Spleen (tissue), 11 donors: Measurements from ENCODE around the gene NARS2. TPM values are rescaled to one million over a fixed set of nuclear protein-coding genes. Genes with fewer than 3 reads are reported as not detected.
A peak's percentile ranks its signal among the peaks of the same experiment; 100 is the strongest.

ENCODE experiments used
- DNase-seq: peaks from one replicate; pipeline ENCODE4 v3.0.0-alpha.2; 2020
- H3K27ac ChIP-seq, 8 donors: fragments of 200-600 bp; sonication (generic) in 7 of 8; 1 replicate in 4 of 8; 2 replicates in 4 of 8; pipeline versions ENCODE4 v1.5.0 to v1.8.0; 2016 to 2021; ENCODE audit warnings: inconsistent platforms in 4 of 8, mild to moderate bottlenecking in 4 of 8, moderate library complexity in 1 of 8
- H3K27me3 ChIP-seq, 7 donors: fragments of 200-600 bp; sonication (generic) in 6 of 7; replicated peaks in 1 of 7; 1 replicate in 4 of 7; 2 replicates in 3 of 7; pipeline versions ENCODE4 v1.5.0 to v1.8.0; 2016 to 2021; ENCODE audit warnings: inconsistent platforms in 3 of 7, mild to moderate bottlenecking in 1 of 7
- H3K36me3 ChIP-seq, 6 donors: fragments of 200-600 bp; sonication (generic) in 5 of 6; 1 replicate in 4 of 6; 2 replicates in 2 of 6; pipeline versions ENCODE4 v1.5.0 to v1.8.0; 2016 to 2021; ENCODE audit warnings: inconsistent platforms in 2 of 6
- H3K4me1 ChIP-seq, 6 donors: fragments of 200-600 bp; sonication (generic) in 5 of 6; 1 replicate in 3 of 6; 2 replicates in 3 of 6; pipeline versions ENCODE4 v1.5.0 to v1.8.0; 2016 to 2021; ENCODE audit warnings: inconsistent platforms in 3 of 6
- H3K4me3 ChIP-seq, 8 donors: fragments of 200-600 bp; sonication (generic) in 7 of 8; 1 replicate in 4 of 8; 2 replicates in 4 of 8; pipeline versions ENCODE4 v1.5.0 to v1.8.0; 2016 to 2021; ENCODE audit warnings: inconsistent platforms in 4 of 8, mild to moderate bottlenecking in 4 of 8, moderate library complexity in 2 of 8
- H3K9me3 ChIP-seq, 8 donors: fragments of 200-600 bp; sonication (generic) in 7 of 8; 1 replicate in 4 of 8; 2 replicates in 4 of 8; pipeline versions ENCODE4 v1.5.0 to v1.8.0; 2016 to 2021; ENCODE audit warnings: inconsistent platforms in 4 of 8
- CTCF ChIP-seq, 11 experiments: fragments of 200-600 bp in 7 of 11; fragments of 450-650 bp in 4 of 11; sonication (generic) in 4 of 11; IDR thresholded peaks in 8 of 11; conservative IDR thresholded peaks in 3 of 11; 1 replicate in 7 of 11; 2 replicates in 4 of 11; pipeline versions ENCODE4 v1.4.0 to v1.8.0; 2016 to 2021; ENCODE audit warnings: antibody characterized with exemption in 11 of 11, inconsistent platforms in 4 of 11, mild to moderate bottlenecking in 1 of 11
- POLR2A ChIP-seq, 3 donors: fragments of 450-650 bp; IDR thresholded peaks; one replicate each; pipeline ENCODE4 v1.5.1; 2017; ENCODE audit warnings: antibody characterized with exemption in 3 of 3, mild to moderate bottlenecking in 1 of 3
- POLR2AphosphoS5 ChIP-seq, 3 donors: sonication (generic); formaldehyde crosslinking; IDR thresholded peaks; one replicate each; pipeline ENCODE4 v1.5.1; 2017; ENCODE audit warnings: antibody characterized with exemption in 3 of 3
- WGBS, 5 donors: extraction: QIAGEN DNeasy Blood & Tissue Kit in 3 of 5; methylation state at CpG; one replicate each; pipeline versions ENCODE4 v1.1.5 to v1.1.7; 2013 to 2018; 5-methylcytosine and 5-hydroxymethylcytosine counted together
- intact Hi-C: fragments of 100-400 bp; cut with DNase I; formaldehyde crosslinking; loops from one replicate; pipeline ENCODE4 v1.15.0; 2023; ENCODE audit warnings: low total_unique reads
- polyA plus RNA-seq, 3 donors: library from polyadenylated mRNA; stranded (reverse); fragments of 200-250 nt; gene quantifications; one replicate each; pipeline ENCODE4 v1.2.1, GENCODE V29; 2013
- total RNA-seq, 7 donors: library from RNA; depleted of rRNA in 3 of 7; stranded (reverse); fragments of >200 nt in 3 of 7; fragmentation: NEBNext Ultra II Directional in 4 of 7; extraction: Animal tissue kit (Norgen Biotek cat#: 25700) in 4 of 7; gene quantifications; one replicate each; pipeline versions ENCODE4 v1.1.0 to v1.2.1, GENCODE V29; 2016 to 2021
- donor health status: healthy with polysubstance abuse.
- donor health status: DM: no; HTN: no; CAD: no; lungs with moderate emphysema.
- donor health status: DM: no; HTN: no; CAD: no.
- donor health status: Bipolar disorder and iron deficiency.
- donor health status: healthy.
- donor health status: DM: no; HTN: no; CAD: no.
- donor health status: DM: yes; HTN: yes; CAD: no.

Gene NARS2
- total and polyA plus RNA-seq, 10 donors, result 11.2 to 19.7 (median 14.6) TPM

- Histone ChIP-seq H3K27me3 (no peaks in the 10 kb centered on the region), H3K4me3 (peak overlapping the region in 1 of 8 donors; percentile 24), H3K36me3 (peaks cover 0 to 4% (median 0%) of the 10 kb centered on the region in 6 donors), H3K4me1 (peaks cover 4 to 74% (median 50%) of the 10 kb centered on the region in 6 donors), H3K9me3 (peaks cover 0 to 5% (median 2%) of the 10 kb centered on the region in 8 donors), H3K27ac (peak overlapping the region in 7 of 8 donors; percentile 13 to 100 (median 98))
- WGBS, 5 donors, result 46 to 60% (median 52%) methylated on average over 4 of the region's 4 CpGs
- DNase-seq, result no peak
- intact Hi-C loops, result loop anchor here (5.0 kb wide), 1 partner anchor 147 kb away; no protein-coding TSS in a partner anchor
- TF ChIP-seq POLR2A (IDR thresholded peaks at IDR 0.05) (no peak), CTCF (IDR thresholded peaks at IDR 0.05 in 8 of 11, conservative IDR thresholded peaks at IDR 0.05 in 3 of 11) (no peak), POLR2AphosphoS5 (IDR thresholded peaks at IDR 0.05) (no peak)
These were observed 159.3 kb downstream of the NARS2 start for GRCh38 chr11:78415338-78415737.

- Histone ChIP-seq H3K27ac (peak overlapping the region in 4 of 8 donors; percentile 98 to 100 (median 98)), H3K9me3 (peaks cover 0 to 14% (median 10%) of the 10 kb centered on the region in 8 donors), H3K4me1 (peaks cover 2 to 65% (median 42%) of the 10 kb centered on the region in 6 donors), H3K27me3 (no peaks in the 10 kb centered on the region), H3K4me3 (no peak overlapping the region), H3K36me3 (peaks cover 0 to 10% (median 0%) of the 10 kb centered on the region in 6 donors)
- intact Hi-C loops, result loop anchor here (5.0 kb wide), 1 partner anchor 148 kb away; no protein-coding TSS in a partner anchor
- peak in 8 of 11 experiments; percentile 28 to 68 (median 56) for TF ChIP-seq CTCF (IDR thresholded peaks at IDR 0.05 in 8 of 11, conservative IDR thresholded peaks at IDR 0.05 in 3 of 11)
- no peak for TF ChIP-seq POLR2A (IDR thresholded peaks at IDR 0.05)
- DNase-seq, result no peak
- 85 to 93% (median 90%) methylated on average over 14 of the region's 14 CpGs for WGBS, 5 donors
These were observed 160.2 kb downstream of the NARS2 start for GRCh38 chr11:78414321-78415051.

DNA sequence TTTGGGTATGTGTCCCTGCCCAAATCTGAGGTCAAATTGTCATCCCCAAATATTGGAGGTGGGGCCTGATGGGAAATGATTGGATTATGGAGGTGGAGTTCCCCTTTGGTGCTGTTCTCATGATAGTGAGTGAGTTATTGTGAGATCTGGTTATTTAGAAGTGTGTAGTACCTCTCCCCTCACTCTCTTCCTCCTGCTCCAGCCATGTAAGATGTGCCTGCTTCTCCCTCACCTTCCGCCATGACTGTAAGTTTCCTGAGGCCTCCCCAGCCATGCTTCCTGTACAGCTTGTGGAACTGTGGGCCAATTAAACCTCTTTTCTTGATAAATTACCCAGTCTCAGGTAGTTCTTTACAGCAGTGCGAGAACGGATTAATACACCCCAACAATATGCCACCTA is 166.0 kb downstream of the NARS2 start:
- Histone ChIP-seq H3K9me3 (peaks cover 0 to 24% (median 16%) of the 10 kb centered on the region in 8 donors), H3K27me3 (no peaks in the 10 kb centered on the region), H3K36me3 (peaks cover 0 to 10% (median 0%) of the 10 kb centered on the region in 6 donors), H3K4me3 (no peak overlapping the region), H3K27ac (peak overlapping the region in 3 of 8 donors; percentile 36 to 57 (median 38)), H3K4me1 (peaks cover 0 to 52% (median 8%) of the 10 kb centered on the region in 6 donors)
- WGBS, 5 donors, result 95 to 98% (median 98%) methylated on average over 3 of the region's 3 CpGs
- TF ChIP-seq POLR2AphosphoS5 (IDR thresholded peaks at IDR 0.05), result no peak
- intact Hi-C loops, result no loop called here
- DNase-seq, result no peak

GRCh38 chr11:78406568-78407196 is 168.0 kb downstream of the NARS2 start:
- intact Hi-C loops, result no loop called here
- no peak overlapping the region for H3K4me3 ChIP-seq
- DNase-seq, result no peak

More at GRCh38 chr11:78406568-78407196, 168.0 kb downstream of the NARS2 start:
- no peak for TF ChIP-seq POLR2A (IDR thresholded peaks at IDR 0.05)
- TF ChIP-seq POLR2AphosphoS5 (IDR thresholded peaks at IDR 0.05), result no peak
- TF ChIP-seq CTCF (IDR thresholded peaks at IDR 0.05 in 8 of 11, conservative IDR thresholded peaks at IDR 0.05 in 3 of 11), result no peak
- Histone ChIP-seq H3K4me1 (peaks cover 0 to 45% (median 8%) of the 10 kb centered on the region in 6 donors), H3K36me3 (peaks cover 0 to 10% (median 0%) of the 10 kb centered on the region in 6 donors), H3K9me3 (peaks cover 0 to 24% (median 16%) of the 10 kb centered on the region in 8 donors), H3K27me3 (no peaks in the 10 kb centered on the region), H3K27ac (no peak overlapping the region)
- 77 to 85% (median 84%) methylated on average over 3 of the region's 3 CpGs for WGBS, 5 donors
